ENCODE measurements around the gene IVL. TPM values are rescaled to one million over a fixed set of nuclear protein-coding genes. Genes with fewer than 3 reads are reported as not detected.

IVL gene
- total RNA-seq, 2 donors from 2014 or later = 0.46 to 0.57 TPM

DNA sequence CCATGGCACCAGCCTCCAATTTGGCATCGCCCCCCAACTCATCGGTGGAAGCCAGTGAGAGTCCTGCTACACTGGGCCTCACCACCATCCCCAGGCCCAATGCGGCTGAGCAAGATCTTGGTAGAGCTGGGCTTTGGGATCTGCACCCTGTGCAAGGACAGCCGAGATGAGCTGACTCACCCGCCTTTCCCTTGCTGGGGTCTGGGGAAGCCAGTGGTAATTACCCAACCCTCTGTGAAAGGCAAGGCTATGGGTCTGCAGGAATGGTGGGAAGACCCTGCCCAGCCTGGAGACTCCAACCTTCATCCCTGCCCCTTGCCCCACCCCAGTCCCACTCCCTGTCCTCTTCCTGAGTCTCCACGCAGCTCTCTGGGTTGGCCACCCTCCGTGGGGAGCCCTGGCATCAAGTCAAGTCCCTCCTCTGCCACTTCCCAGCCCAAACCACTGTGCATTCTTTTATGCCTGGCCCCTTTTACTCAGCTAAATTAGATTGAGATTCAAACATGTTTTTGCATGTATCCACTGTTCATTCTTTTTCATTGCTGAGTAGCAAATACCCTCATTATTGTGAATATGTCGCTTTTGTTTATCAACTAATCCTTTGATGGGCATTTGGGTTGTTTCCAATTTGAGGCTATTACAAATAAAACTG lies 21.5 kb upstream of the IVL start:
- Histone ChIP-seq H3K4me3 (no peak overlapping the region), H3K9me3 (no peaks in the 10 kb centered on the region), H3K27ac (no peak overlapping the region), H3K36me3 (no peaks in the 10 kb centered on the region), H3K27me3 (replicated peaks; ENCODE audit: insufficient read depth) (no peaks in the 10 kb centered on the region), H3K4me1 (replicated peaks) (no peaks in the 10 kb centered on the region)
- no peak for DNase-seq (ENCODE audit: low spot score)
- intact Hi-C loops (cut with DNase I) = no loop called here
- TF ChIP-seq, protein P1, sequence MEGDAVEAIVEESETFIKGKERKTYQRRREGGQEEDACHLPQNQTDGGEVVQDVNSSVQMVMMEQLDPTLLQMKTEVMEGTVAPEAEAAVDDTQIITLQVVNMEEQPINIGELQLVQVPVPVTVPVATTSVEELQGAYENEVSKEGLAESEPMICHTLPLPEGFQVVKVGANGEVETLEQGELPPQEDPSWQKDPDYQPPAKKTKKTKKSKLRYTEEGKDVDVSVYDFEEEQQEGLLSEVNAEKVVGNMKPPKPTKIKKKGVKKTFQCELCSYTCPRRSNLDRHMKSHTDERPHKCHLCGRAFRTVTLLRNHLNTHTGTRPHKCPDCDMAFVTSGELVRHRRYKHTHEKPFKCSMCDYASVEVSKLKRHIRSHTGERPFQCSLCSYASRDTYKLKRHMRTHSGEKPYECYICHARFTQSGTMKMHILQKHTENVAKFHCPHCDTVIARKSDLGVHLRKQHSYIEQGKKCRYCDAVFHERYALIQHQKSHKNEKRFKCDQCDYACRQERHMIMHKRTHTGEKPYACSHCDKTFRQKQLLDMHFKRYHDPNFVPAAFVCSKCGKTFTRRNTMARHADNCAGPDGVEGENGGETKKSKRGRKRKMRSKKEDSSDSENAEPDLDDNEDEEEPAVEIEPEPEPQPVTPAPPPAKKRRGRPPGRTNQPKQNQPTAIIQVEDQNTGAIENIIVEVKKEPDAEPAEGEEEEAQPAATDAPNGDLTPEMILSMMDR (IDR thresholded peaks at IDR 0.05) = no peak
- TF ChIP-seq POLR2AphosphoS5 (IDR thresholded peaks at IDR 0.05) (no peak), POLR2A (IDR thresholded peaks at IDR 0.05) (no peak)
- 63% methylated on average over 8 of the region's 8 CpGs for WGBS

DNA sequence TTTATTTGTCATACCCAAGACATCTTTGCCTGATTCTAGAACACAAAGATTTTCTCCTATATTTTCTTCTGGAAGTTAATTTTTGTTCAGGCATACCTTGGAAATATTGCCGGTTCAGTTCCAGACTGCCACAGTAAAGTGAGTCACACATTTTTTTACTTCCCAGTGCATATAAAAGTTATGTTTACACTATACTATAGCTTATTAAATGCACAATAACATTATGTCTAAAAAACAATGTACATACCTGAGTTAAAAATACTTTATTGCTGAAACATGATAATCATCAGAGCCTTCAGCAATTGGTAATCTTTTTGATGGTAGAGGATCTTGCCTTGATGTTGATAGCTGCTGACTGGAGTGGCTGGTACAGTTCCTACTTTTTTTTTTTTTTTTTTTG lies 20.2 kb upstream of the IVL start:
- Histone ChIP-seq H3K27ac (no peak overlapping the region), H3K4me3 (no peak overlapping the region), H3K9me3 (no peaks in the 10 kb centered on the region), H3K4me1 (replicated peaks) (no peaks in the 10 kb centered on the region), H3K36me3 (no peaks in the 10 kb centered on the region), H3K27me3 (replicated peaks; ENCODE audit: insufficient read depth) (no peaks in the 10 kb centered on the region)
- 60% methylated on average over 1 of the region's 1 CpG for WGBS
- TF ChIP-seq, protein P1 (IDR thresholded peaks at IDR 0.05) = no peak
- no peak for TF ChIP-seq POLR2AphosphoS5 (IDR thresholded peaks at IDR 0.05)
- no peak for TF ChIP-seq POLR2A (IDR thresholded peaks at IDR 0.05)
- DNase-seq (ENCODE audit: low spot score) = no peak
- intact Hi-C loops (cut with DNase I) = no loop called here

DNA sequence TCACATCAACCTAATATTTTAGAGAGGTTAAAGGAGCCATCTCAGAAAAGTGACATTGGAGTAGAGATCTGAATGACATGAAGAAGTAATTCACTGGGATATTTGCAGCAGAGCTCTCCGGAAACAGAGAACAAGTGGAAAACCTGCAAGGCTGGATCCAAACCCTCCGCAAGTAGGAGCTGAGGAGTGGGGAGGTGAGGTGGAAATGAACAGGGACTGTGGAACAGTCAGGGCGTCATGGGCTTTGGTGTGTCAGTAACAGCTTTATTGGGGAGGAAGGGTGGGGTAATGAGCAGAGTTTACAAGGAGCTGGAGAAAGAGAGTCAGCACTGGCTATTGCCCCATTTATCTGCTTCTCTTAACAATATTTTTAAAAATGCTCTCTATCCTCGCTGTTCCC lies 9.3 kb upstream of the IVL start:
- 64% methylated on average over 4 of the region's 4 CpGs for WGBS
- no peaks in the 10 kb centered on the region for H3K27me3 ChIP-seq (replicated peaks; ENCODE audit: insufficient read depth)
- no peaks in the 10 kb centered on the region for H3K36me3 ChIP-seq
- no peaks in the 10 kb centered on the region for H3K4me1 ChIP-seq (replicated peaks)
- DNase-seq (ENCODE audit: low spot score) = no peak
- H3K4me3 ChIP-seq = no peak overlapping the region
- H3K27ac ChIP-seq = no peak overlapping the region
- H3K9me3 ChIP-seq = no peaks in the 10 kb centered on the region
- intact Hi-C loops (cut with DNase I) = no loop called here
- TF ChIP-seq POLR2AphosphoS5 (IDR thresholded peaks at IDR 0.05) (no peak), POLR2A (IDR thresholded peaks at IDR 0.05) (no peak)
- TF ChIP-seq, protein P1 (IDR thresholded peaks at IDR 0.05) = no peak

DNA sequence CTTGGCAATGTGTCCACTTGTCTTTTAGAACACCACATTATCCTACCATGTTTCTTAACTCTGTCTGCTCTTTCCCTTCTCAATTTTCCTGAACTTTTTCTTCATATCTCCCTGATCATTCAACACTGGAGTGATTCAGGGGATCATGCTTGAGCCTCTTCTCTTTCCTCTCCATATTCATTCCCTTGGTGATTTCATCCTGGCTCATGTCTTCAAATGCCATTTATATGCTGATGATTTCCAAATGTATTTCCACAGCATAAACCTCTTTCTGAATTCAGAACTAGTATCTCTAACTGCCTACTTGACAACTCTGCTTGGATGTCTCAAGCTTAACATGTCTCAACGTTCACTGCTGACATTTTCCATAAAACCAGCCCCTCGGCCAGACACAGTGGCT lies 8.5 kb upstream of the IVL start:
- Histone ChIP-seq H3K9me3 (no peaks in the 10 kb centered on the region), H3K27me3 (replicated peaks; ENCODE audit: insufficient read depth) (no peaks in the 10 kb centered on the region), H3K36me3 (no peaks in the 10 kb centered on the region), H3K4me3 (no peak overlapping the region), H3K4me1 (replicated peaks) (no peaks in the 10 kb centered on the region), H3K27ac (no peak overlapping the region)
- WGBS = 60% methylated on average over 2 of the region's 2 CpGs
- no peak for DNase-seq (ENCODE audit: low spot score)
- TF ChIP-seq POLR2A (IDR thresholded peaks at IDR 0.05) = no peak
- intact Hi-C loops (cut with DNase I) = no loop called here

DNA sequence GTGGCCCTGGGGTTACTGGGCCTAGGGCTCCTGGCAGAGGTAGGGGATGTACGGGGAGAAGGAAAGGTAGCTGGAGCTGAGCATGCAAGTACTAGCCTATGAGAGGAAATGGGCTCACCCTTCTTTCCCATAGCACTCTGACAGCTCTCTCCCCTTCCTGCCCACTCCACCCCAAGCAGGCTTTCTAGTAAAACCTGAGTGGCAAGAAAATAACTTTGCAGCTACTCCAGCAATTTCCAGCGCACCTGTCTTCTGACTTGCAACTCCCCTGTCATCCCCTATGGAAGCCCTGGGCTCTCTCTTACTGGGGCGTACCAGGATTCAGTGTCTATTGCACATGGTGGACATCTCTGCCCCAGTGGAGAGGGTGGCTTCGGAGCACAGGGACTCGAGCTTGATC lies 6.7 kb upstream of the IVL start:
- no peak overlapping the region for H3K27ac ChIP-seq
- no peak for DNase-seq (ENCODE audit: low spot score)
- 61% methylated on average over 5 of the region's 5 CpGs for WGBS
- no peaks in the 10 kb centered on the region for H3K9me3 ChIP-seq
- H3K36me3 ChIP-seq = no peaks in the 10 kb centered on the region
- intact Hi-C loops (cut with DNase I) = no loop called here
- H3K27me3 ChIP-seq (replicated peaks; ENCODE audit: insufficient read depth) = no peaks in the 10 kb centered on the region
- H3K4me3 ChIP-seq = no peak overlapping the region
- TF ChIP-seq POLR2AphosphoS5 (IDR thresholded peaks at IDR 0.05) (no peak), POLR2A (IDR thresholded peaks at IDR 0.05) (no peak)
- TF ChIP-seq, protein P1 (IDR thresholded peaks at IDR 0.05) = no peak
- H3K4me1 ChIP-seq (replicated peaks) = no peaks in the 10 kb centered on the region
